MM.1S (cell line): ENCODE measurements around the gene SPPL3.

Source experiments
- DNase-seq: peaks from one replicate; pipeline ENCODE4 v3.0.0-alpha.2; 2015
- H2AFZ ChIP-seq: fragments of 300-600 bp; sonication (generic); 2 replicates; pipeline ENCODE4 v1.6.0; 2016; ENCODE audit warnings: antibody characterized with exemption, low read length
- H3F3A ChIP-seq: fragments of 300-600 bp; sonication (generic); 2 replicates; pipeline ENCODE4 v1.6.1; 2016; ENCODE audit warnings: mild to moderate bottlenecking, antibody characterized with exemption, low read length, moderate library complexity, mixed read lengths; ENCODE audit not compliant: insufficient read depth
- H3K27ac ChIP-seq: fragments of 300-600 bp; sonication (generic); 2 replicates; pipeline ENCODE4 v1.5.1; 2016; ENCODE audit warnings: mild to moderate bottlenecking, low read length
- H3K27me3 ChIP-seq: fragments of 300-600 bp; sonication (generic); replicated peaks from 2 replicates; pipeline ENCODE4 v1.6.0; 2016; ENCODE audit warnings: low read length; ENCODE audit not compliant: insufficient read depth
- H3K36me3 ChIP-seq: fragments of 300-600 bp; sonication (generic); replicated peaks from 2 replicates; pipeline ENCODE4 v1.6.1; 2016; ENCODE audit warnings: mild to moderate bottlenecking, low read length, mixed read lengths; ENCODE audit not compliant: insufficient read depth
- H3K4me1 ChIP-seq: fragments of 300-600 bp; sonication (generic); 2 replicates; pipeline ENCODE4 v1.6.1; 2016; ENCODE audit warnings: low read length, mixed read lengths
- H3K4me2 ChIP-seq: fragments of 300-600 bp; sonication (generic); 2 replicates; pipeline ENCODE4 v1.6.0; 2016; ENCODE audit warnings: low read depth, low read length
- H3K4me3 ChIP-seq: fragments of 300-600 bp; sonication (generic); 2 replicates; pipeline ENCODE4 v1.5.1; 2016; ENCODE audit warnings: low read length, mixed read lengths
- H3K79me2 ChIP-seq: fragments of 300-600 bp; sonication (generic); 2 replicates; pipeline ENCODE4 v1.6.1; 2016; ENCODE audit warnings: mixed run types, low read length, mixed read lengths
- H3K9ac ChIP-seq: fragments of 300-600 bp; sonication (generic); 2 replicates; pipeline ENCODE4 v1.6.1; 2016; ENCODE audit warnings: low read length, mixed read lengths
- H3K9me2 ChIP-seq: fragments of 300-600 bp; sonication (generic); replicated peaks from 2 replicates; pipeline ENCODE4 v1.6.1; 2016; ENCODE audit warnings: mild to moderate bottlenecking, low read length, mixed read lengths; ENCODE audit not compliant: insufficient read depth
- H3K9me3 ChIP-seq: fragments of 300-600 bp; sonication (generic); replicated peaks from 2 replicates; pipeline ENCODE4 v1.6.1; 2016; ENCODE audit warnings: mild to moderate bottlenecking, low read length, mixed read lengths; ENCODE audit not compliant: insufficient read depth
- H4K20me1 ChIP-seq: fragments of 300-600 bp; sonication (generic); 2 replicates; pipeline ENCODE4 v1.6.1; 2016; ENCODE audit warnings: mild to moderate bottlenecking, low read length, moderate library complexity, mixed read lengths; ENCODE audit not compliant: insufficient read depth
- EZH2 ChIP-seq: fragments of 300-600 bp; sonication (generic); optimal IDR thresholded peaks from 2 replicates; pipeline ENCODE3; 2017; ENCODE audit warnings: low read depth, mild to moderate bottlenecking, antibody characterized with exemption, low read length, mixed read lengths
- EZH2phosphoT487 ChIP-seq: fragments of 300-600 bp; sonication (generic); IDR thresholded peaks from 2 replicates; pipeline ENCODE4 v1.6.1; 2018; ENCODE audit warnings: antibody characterized with exemption, low read length
- TF ChIP-seq, protein P1 (sequence below): fragments of 300-600 bp; sonication (generic); IDR thresholded peaks from 2 replicates; pipeline ENCODE4 v1.5.1; 2016; ENCODE audit warnings: antibody characterized with exemption, low read length, mixed read lengths

Gene SPPL3

DNA sequence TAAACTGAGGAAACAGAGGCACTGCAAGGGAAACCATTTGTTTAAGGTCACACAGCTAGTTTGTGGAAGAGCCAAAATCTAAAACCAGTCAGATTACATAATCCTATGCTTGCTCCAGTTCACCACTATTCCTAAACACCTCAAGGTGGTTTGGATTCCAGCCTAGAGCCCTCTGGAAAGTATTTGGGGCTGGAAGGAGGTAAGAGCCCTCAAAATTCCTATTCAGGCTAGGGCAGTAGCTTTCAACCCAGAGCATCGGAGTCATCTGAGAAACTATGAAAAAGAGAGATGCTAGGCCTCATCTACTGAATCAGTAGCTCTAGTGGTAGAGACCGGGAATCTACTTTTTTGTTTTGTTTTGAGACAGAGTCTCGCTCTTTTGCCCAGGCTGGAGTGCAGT lies 16.0 kb upstream of the SPPL3 start:
- no peaks in the 10 kb centered on the region for H3K9me3 ChIP-seq
- no peaks in the 10 kb centered on the region for H3K9me2 ChIP-seq
- H4K20me1 ChIP-seq = no peaks in the 10 kb centered on the region
- H2AFZ ChIP-seq = no peak overlapping the region
- H3K27me3 ChIP-seq = no peaks in the 10 kb centered on the region
- H3K36me3 ChIP-seq = no peaks in the 10 kb centered on the region
- DNase-seq = no peak
- H3F3A ChIP-seq = no peaks in the 10 kb centered on the region
- no peaks in the 10 kb centered on the region for H3K79me2 ChIP-seq
- TF ChIP-seq EZH2phosphoT487 = no peak
- H3K4me3 ChIP-seq = no peak overlapping the region
- H3K9ac ChIP-seq = no peak overlapping the region
- H3K4me2 ChIP-seq = no peak overlapping the region
- H3K4me1 ChIP-seq = no peaks in the 10 kb centered on the region
- H3K27ac ChIP-seq = no peak overlapping the region

GRCh38 chr12:120917748-120918147 lies 13.6 kb upstream of the SPPL3 start:
- H3K9me2 ChIP-seq = no peaks in the 10 kb centered on the region

DNA sequence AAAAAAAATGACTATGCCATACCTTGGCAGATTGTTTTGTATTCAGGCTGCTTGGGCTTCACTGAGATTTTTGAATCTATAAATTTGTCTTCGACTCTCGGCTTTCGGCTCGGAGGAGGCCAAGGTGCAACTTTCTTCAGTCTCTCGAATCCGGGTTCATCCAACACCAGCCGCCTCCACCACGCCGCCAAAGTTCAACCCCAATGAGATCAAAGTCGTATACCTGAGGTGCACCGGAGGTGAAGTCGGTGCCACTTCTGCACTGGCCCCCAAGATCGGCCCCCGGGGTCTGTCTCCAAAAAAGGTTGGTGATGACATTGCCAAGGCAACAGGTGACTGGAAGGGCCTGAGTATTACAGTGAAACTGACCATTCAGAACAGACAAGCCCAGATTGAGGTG lies 12.4 kb upstream of the SPPL3 start:
- Histone ChIP-seq H3F3A (no peaks in the 10 kb centered on the region), H3K4me1 (no peaks in the 10 kb centered on the region), H3K9ac (no peak overlapping the region), H3K9me3 (no peaks in the 10 kb centered on the region), H3K9me2 (no peaks in the 10 kb centered on the region), H4K20me1 (no peaks in the 10 kb centered on the region), H3K27ac (no peak overlapping the region), H3K36me3 (no peaks in the 10 kb centered on the region), H3K79me2 (no peaks in the 10 kb centered on the region), H3K4me3 (no peak overlapping the region), H3K4me2 (no peak overlapping the region), H2AFZ (no peak overlapping the region), H3K27me3 (no peaks in the 10 kb centered on the region)
- TF ChIP-seq EZH2 (no peak), EZH2phosphoT487 (no peak)
- TF ChIP-seq, protein P1, sequence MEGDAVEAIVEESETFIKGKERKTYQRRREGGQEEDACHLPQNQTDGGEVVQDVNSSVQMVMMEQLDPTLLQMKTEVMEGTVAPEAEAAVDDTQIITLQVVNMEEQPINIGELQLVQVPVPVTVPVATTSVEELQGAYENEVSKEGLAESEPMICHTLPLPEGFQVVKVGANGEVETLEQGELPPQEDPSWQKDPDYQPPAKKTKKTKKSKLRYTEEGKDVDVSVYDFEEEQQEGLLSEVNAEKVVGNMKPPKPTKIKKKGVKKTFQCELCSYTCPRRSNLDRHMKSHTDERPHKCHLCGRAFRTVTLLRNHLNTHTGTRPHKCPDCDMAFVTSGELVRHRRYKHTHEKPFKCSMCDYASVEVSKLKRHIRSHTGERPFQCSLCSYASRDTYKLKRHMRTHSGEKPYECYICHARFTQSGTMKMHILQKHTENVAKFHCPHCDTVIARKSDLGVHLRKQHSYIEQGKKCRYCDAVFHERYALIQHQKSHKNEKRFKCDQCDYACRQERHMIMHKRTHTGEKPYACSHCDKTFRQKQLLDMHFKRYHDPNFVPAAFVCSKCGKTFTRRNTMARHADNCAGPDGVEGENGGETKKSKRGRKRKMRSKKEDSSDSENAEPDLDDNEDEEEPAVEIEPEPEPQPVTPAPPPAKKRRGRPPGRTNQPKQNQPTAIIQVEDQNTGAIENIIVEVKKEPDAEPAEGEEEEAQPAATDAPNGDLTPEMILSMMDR = no peak
- DNase-seq = no peak

More at GRCh38 chr12:120917748-120918147, 13.6 kb upstream of the SPPL3 start:
- no peak for DNase-seq
- H3K79me2 ChIP-seq = no peaks in the 10 kb centered on the region
- H4K20me1 ChIP-seq = no peaks in the 10 kb centered on the region
- H3K36me3 ChIP-seq = no peaks in the 10 kb centered on the region
- no peaks in the 10 kb centered on the region for H3K4me1 ChIP-seq
- H2AFZ ChIP-seq = no peak overlapping the region
- H3K27me3 ChIP-seq = no peaks in the 10 kb centered on the region
- H3F3A ChIP-seq = no peaks in the 10 kb centered on the region
- H3K9ac ChIP-seq = no peak overlapping the region
- H3K27ac ChIP-seq = no peak overlapping the region
- H3K4me3 ChIP-seq = no peak overlapping the region
- H3K9me3 ChIP-seq = no peaks in the 10 kb centered on the region
- H3K4me2 ChIP-seq = no peak overlapping the region
- TF ChIP-seq, protein P1 = no peak

DNA sequence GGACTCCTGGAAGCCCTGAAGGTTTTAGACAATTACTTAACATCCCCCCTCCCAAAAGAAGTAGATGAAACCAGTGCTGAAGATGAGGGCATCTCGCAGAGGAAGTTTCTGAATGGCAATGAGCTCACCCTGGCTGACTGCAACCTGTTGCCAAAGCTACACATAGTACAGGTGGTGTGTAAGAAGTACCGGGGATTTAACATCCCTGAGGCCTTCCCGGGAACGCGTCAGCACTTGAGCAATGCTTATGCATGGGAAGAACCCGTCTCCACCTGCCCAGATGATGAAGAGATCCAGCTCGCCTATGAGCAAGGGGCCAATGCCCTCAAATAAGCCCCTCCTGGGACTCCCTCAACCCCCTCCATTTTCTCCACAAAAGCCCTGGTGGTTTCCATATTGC lies 10.6 kb upstream of the SPPL3 start:
- Histone ChIP-seq H3K9me2 (no peaks in the 10 kb centered on the region), H3K27me3 (no peaks in the 10 kb centered on the region), H3K9me3 (no peaks in the 10 kb centered on the region), H3F3A (no peaks in the 10 kb centered on the region), H2AFZ (no peak overlapping the region), H4K20me1 (no peaks in the 10 kb centered on the region), H3K9ac (no peak overlapping the region), H3K79me2 (no peaks in the 10 kb centered on the region), H3K4me2 (no peak overlapping the region), H3K4me1 (no peaks in the 10 kb centered on the region), H3K4me3 (no peak overlapping the region), H3K36me3 (no peaks in the 10 kb centered on the region), H3K27ac (no peak overlapping the region)
- TF ChIP-seq, protein P1 = no peak
- TF ChIP-seq EZH2 (no peak), EZH2phosphoT487 (no peak)
- DNase-seq = no peak
